ENCODE results near the gene KCNV2. TPM values are rescaled to one million over a fixed set of nuclear protein-coding genes. Genes with fewer than 3 reads are reported as not detected.
"Not testable (repeated sequence)": the region's sequence is repeated elsewhere in the genome, so short reads cannot be mapped to it uniquely, and the experiment has no call there.

The KCNV2 gene
- total and polyA plus RNA-seq, 2 donors (not counting 1 experiment from before 2014, with no cell fraction given) = not detected

DNA sequence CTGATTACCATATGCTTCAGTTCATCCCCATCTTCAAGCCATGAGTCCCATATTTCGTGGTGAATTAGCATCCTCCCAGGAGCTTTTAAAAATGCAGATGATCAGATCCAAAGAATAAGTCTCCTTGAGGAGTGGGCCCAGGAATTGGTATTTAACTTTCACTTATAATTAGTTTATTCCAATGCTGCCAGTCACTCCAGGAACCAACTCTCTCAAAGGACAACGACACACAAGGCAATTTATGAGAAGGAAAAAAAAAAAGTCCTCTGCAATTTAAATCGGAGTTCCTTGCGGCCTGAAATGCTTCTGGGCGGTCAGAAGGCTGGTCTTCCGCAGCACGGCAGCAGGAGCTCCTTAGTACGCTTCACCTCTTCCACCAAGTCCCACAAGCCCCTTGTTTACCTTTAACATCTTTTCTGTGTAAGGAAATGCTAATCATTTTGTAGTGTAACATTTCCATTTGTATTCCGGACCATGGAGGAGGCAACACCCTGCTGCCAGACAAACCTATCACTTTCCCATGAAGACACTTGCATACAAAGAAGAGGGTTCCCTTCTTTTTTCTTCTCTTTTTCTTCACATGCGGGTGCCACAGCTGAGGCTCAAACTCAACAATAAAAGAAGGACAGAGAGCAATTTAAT, 16.3 kb upstream of the KCNV2 start:
- H2AFZ ChIP-seq (ENCODE audit: low read length) = no peak overlapping the region
- no peak for DNase-seq (ENCODE audit: low read depth in 2 of 2)
- H3K9ac ChIP-seq (ENCODE audit: insufficient read depth, low read length) = no peak overlapping the region
- H3K4me1 ChIP-seq (ENCODE audit: control insufficient read depth, extremely low read depth, insufficient read depth, low read length) = no peaks in the 10 kb centered on the region
- no peaks in the 10 kb centered on the region for H4K20me1 ChIP-seq (ENCODE audit: control insufficient read depth, extremely low read depth, insufficient read depth, low read length)
- no peak overlapping the region for H3K4me3 ChIP-seq (replicated peaks in 1 of 4; ENCODE audit: control extremely low read depth in 1 of 4, insufficient read depth in 1 of 4, low read depth in 3 of 4, low read length in 4 of 4)
- no peaks in the 10 kb centered on the region for H3K79me2 ChIP-seq (ENCODE audit: control insufficient read depth, insufficient read depth, low read length)
- TF ChIP-seq, protein P1, sequence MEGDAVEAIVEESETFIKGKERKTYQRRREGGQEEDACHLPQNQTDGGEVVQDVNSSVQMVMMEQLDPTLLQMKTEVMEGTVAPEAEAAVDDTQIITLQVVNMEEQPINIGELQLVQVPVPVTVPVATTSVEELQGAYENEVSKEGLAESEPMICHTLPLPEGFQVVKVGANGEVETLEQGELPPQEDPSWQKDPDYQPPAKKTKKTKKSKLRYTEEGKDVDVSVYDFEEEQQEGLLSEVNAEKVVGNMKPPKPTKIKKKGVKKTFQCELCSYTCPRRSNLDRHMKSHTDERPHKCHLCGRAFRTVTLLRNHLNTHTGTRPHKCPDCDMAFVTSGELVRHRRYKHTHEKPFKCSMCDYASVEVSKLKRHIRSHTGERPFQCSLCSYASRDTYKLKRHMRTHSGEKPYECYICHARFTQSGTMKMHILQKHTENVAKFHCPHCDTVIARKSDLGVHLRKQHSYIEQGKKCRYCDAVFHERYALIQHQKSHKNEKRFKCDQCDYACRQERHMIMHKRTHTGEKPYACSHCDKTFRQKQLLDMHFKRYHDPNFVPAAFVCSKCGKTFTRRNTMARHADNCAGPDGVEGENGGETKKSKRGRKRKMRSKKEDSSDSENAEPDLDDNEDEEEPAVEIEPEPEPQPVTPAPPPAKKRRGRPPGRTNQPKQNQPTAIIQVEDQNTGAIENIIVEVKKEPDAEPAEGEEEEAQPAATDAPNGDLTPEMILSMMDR (conservative IDR thresholded peaks at IDR 0.05 in 1 of 2, IDR thresholded peaks at IDR 0.05 in 1 of 2; ENCODE audit: low read depth in 1 of 2, low read length in 2 of 2) = no peak
- TF ChIP-seq EZH2 (IDR thresholded peaks at IDR 0.05; ENCODE audit: low read length, missing control alignments) = no peak
- H3K9me3 ChIP-seq (ENCODE audit: control insufficient read depth, insufficient read depth, low read depth, low read length) = no peaks in the 10 kb centered on the region
- no peak overlapping the region for H3K4me2 ChIP-seq (ENCODE audit: extremely low read depth, insufficient read depth, low read length)
- no peaks in the 10 kb centered on the region for H3K27me3 ChIP-seq (ENCODE audit: control insufficient read depth, insufficient read depth, low read length)
- no peaks in the 10 kb centered on the region for H3K36me3 ChIP-seq (ENCODE audit: control insufficient read depth, insufficient read depth, low read length)
- no peak overlapping the region for H3K27ac ChIP-seq (ENCODE audit: insufficient read depth, low read length)

DNA sequence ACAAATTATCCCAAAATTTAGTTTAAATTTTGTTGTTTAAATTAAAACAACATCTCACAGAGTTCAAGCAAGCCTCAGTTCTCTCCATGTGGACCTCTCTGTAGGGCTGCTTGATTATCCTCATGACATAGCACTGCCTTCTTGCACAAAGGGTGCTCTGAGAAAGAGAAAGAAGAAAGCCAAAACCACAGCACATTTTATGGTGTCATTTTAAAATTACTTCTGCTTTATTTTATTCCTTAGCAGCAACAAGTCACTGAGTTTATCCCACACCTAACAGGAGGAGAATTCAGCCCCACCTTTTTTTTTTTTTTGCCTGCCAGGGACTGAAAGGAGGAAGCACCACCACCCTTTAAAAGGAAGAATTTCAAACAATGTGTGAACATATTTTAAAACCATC, 12.8 kb upstream of the KCNV2 start:
- H3K4me2 ChIP-seq (ENCODE audit: extremely low read depth, insufficient read depth, low read length) = no peak overlapping the region
- no peaks in the 10 kb centered on the region for H3K27me3 ChIP-seq (ENCODE audit: control insufficient read depth, insufficient read depth, low read length)
- DNase-seq (ENCODE audit: low read depth in 2 of 2) = peak in 1 of 2 donors; percentile 30
- H4K20me1 ChIP-seq (ENCODE audit: control insufficient read depth, extremely low read depth, insufficient read depth, low read length) = no peaks in the 10 kb centered on the region
- no peaks in the 10 kb centered on the region for H3K9me3 ChIP-seq (ENCODE audit: control insufficient read depth, insufficient read depth, low read depth, low read length)
- no peak overlapping the region for H3K27ac ChIP-seq (ENCODE audit: insufficient read depth, low read length)
- no peak for TF ChIP-seq EZH2 (IDR thresholded peaks at IDR 0.05; ENCODE audit: low read length, missing control alignments)
- TF ChIP-seq, protein P1 (conservative IDR thresholded peaks at IDR 0.05 in 1 of 2, IDR thresholded peaks at IDR 0.05 in 1 of 2; ENCODE audit: low read depth in 1 of 2, low read length in 2 of 2) = no peak
- H3K36me3 ChIP-seq (ENCODE audit: control insufficient read depth, insufficient read depth, low read length) = no peaks in the 10 kb centered on the region
- H2AFZ ChIP-seq (ENCODE audit: low read length) = no peak overlapping the region
- no peak overlapping the region for H3K4me3 ChIP-seq (replicated peaks in 1 of 4; ENCODE audit: control extremely low read depth in 1 of 4, insufficient read depth in 1 of 4, low read depth in 3 of 4, low read length in 4 of 4)
- H3K79me2 ChIP-seq (ENCODE audit: control insufficient read depth, insufficient read depth, low read length) = no peaks in the 10 kb centered on the region
- no peak overlapping the region for H3K9ac ChIP-seq (ENCODE audit: insufficient read depth, low read length)
- H3K4me1 ChIP-seq (ENCODE audit: control insufficient read depth, extremely low read depth, insufficient read depth, low read length) = no peaks in the 10 kb centered on the region

DNA sequence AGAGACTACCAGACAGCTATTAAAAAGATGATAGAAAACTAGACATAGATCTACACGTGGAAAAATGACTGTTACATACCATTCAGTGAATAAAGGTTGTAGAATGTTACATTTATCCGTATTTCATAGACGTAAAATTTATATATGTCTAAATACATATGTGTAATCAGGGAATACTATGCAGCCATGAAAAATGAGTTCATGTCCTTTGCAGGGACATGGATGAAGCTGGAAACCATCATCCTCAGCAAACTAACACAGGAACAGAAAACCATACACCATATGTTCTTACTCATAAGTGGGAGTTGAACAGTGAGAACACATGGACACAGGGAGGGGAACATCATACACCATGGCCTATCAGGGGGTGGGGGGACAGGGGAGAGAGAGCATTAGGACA, 10.1 kb upstream of the KCNV2 start:
- not testable (repeated sequence) for DNase-seq (ENCODE audit: low read depth in 2 of 2); H3K9ac ChIP-seq (ENCODE audit: insufficient read depth, low read length); H3K4me2 ChIP-seq (ENCODE audit: extremely low read depth, insufficient read depth, low read length); H4K20me1 ChIP-seq (ENCODE audit: control insufficient read depth, extremely low read depth, insufficient read depth, low read length); H2AFZ ChIP-seq (ENCODE audit: low read length); H3K36me3 ChIP-seq (ENCODE audit: control insufficient read depth, insufficient read depth, low read length); H3K9me3 ChIP-seq (ENCODE audit: control insufficient read depth, insufficient read depth, low read depth, low read length); H3K4me3 ChIP-seq (replicated peaks in 1 of 4; ENCODE audit: control extremely low read depth in 1 of 4, insufficient read depth in 1 of 4, low read depth in 3 of 4, low read length in 4 of 4); H3K4me1 ChIP-seq (ENCODE audit: control insufficient read depth, extremely low read depth, insufficient read depth, low read length); H3K79me2 ChIP-seq (ENCODE audit: control insufficient read depth, insufficient read depth, low read length); H3K27ac ChIP-seq (ENCODE audit: insufficient read depth, low read length); H3K27me3 ChIP-seq (ENCODE audit: control insufficient read depth, insufficient read depth, low read length)
